Loucy (cell line): Measurements from ENCODE around the gene MEGF10.

Experiments
- EZH2phosphoT487 ChIP-seq: fragments of 200-600 bp; IDR thresholded peaks from 2 replicates; pipeline ENCODE4 v1.6.1; 2018; ENCODE audit warnings: antibody characterized with exemption, mild to moderate bottlenecking, moderate library complexity, borderline replicate concordance
- TF ChIP-seq, protein P1 (sequence below): fragments of 200-600 bp; sonication (generic); conservative IDR thresholded peaks from 2 replicates; pipeline ENCODE4 v1.5.1; 2014; ENCODE audit warnings: mild to moderate bottlenecking, antibody characterized with exemption, low read length

DNA sequence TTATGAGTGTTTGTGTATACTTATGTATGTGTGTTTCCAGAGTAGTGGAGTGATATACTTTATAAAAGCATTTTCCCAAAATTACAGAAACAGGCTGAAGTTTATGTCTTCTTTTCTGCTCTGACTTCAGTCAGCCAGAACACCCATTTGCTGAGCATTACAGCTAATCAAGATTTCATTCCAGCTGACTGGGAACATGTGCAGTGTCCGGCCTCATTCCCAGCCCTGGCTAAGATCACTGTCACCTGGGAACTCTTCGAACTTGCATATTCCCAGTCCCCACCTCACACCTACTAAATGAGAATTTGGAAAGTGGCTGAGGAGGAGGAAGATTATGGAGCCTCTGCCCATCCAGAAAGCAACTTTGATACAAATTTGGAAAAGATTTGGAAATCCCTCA lies 136.1 kb downstream of the MEGF10 start:
- TF ChIP-seq, protein P1, sequence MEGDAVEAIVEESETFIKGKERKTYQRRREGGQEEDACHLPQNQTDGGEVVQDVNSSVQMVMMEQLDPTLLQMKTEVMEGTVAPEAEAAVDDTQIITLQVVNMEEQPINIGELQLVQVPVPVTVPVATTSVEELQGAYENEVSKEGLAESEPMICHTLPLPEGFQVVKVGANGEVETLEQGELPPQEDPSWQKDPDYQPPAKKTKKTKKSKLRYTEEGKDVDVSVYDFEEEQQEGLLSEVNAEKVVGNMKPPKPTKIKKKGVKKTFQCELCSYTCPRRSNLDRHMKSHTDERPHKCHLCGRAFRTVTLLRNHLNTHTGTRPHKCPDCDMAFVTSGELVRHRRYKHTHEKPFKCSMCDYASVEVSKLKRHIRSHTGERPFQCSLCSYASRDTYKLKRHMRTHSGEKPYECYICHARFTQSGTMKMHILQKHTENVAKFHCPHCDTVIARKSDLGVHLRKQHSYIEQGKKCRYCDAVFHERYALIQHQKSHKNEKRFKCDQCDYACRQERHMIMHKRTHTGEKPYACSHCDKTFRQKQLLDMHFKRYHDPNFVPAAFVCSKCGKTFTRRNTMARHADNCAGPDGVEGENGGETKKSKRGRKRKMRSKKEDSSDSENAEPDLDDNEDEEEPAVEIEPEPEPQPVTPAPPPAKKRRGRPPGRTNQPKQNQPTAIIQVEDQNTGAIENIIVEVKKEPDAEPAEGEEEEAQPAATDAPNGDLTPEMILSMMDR = no peak
- TF ChIP-seq EZH2phosphoT487 = no peak
